Large intestine (tissue), 3 donors: ENCODE measurements around the gene ANK2. TPM values are rescaled to one million over a fixed set of nuclear protein-coding genes. Genes with fewer than 3 reads are reported as not detected.

Experiments
- DNase-seq, 2 donors: peaks; one replicate each; pipeline versions ENCODE4 v3.0.0 to v3.0.0-alpha.2; 2013
- H3K27ac ChIP-seq: one replicate; pipeline ENCODE4 v1.5.1; 2013; ENCODE audit warnings: low read length
- H3K27me3 ChIP-seq: 2 replicates; pipeline ENCODE4 v1.6.1; 2013; ENCODE audit warnings: low read length; ENCODE audit not compliant: control insufficient read depth, insufficient read depth
- H3K36me3 ChIP-seq: 2 replicates; pipeline ENCODE4 v1.6.1; 2013; ENCODE audit warnings: low read length; ENCODE audit not compliant: control insufficient read depth, insufficient read depth
- H3K4me1 ChIP-seq: one replicate; pipeline ENCODE4 v1.6.1; 2013; ENCODE audit warnings: low read length; ENCODE audit not compliant: control insufficient read depth, insufficient read depth
- H3K4me3 ChIP-seq: one replicate; pipeline ENCODE4 v1.5.1; 2013; ENCODE audit warnings: low read length
- H3K9me3 ChIP-seq: one replicate; pipeline ENCODE4 v1.6.1; 2013; ENCODE audit warnings: mild to moderate bottlenecking, low read depth, low read length, moderate library complexity; ENCODE audit not compliant: control insufficient read depth
- WGBS: methylation state at CpG from one replicate; pipeline ENCODE4 v1.1.5; 2013; ENCODE audit warnings: low lambda C conversion rate; ENCODE audit not compliant: insufficient coverage; 5-methylcytosine and 5-hydroxymethylcytosine counted together
- polyA plus RNA-seq: library from polyadenylated mRNA; unstranded; fragments of 120-200 nt; gene quantifications from one replicate; pipeline ENCODE4 v1.2.1, GENCODE V29; 2013

ANK2 gene
- polyA plus RNA-seq, 1 donor, result 50.4 TPM

DNA sequence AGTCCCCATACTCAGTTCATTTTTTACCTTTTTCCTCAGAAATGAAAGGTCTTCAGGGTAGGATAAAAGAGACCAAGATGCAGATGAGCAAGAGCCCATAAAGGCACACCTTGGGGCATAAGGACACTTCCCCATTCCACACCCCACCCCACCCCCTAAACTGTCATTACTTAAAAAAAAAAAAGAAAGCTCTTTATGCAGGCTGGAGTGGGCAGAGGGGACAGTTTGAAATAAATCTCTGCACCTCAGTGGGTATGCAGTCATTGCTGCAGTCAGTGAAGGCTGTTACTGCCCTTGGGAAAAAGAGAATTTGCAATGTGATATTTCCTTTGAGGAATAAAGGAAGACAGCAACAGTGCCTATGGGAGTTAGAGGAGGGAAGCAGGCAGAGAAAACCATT, 137.5 kb downstream of the ANK2 start:
- Histone ChIP-seq H3K9me3 (no peaks in the 10 kb centered on the region), H3K27ac (peak overlapping the region; percentile 84), H3K27me3 (no peaks in the 10 kb centered on the region), H3K4me3 (no peak overlapping the region), H3K4me1 (peaks cover 6% of the 10 kb centered on the region), H3K36me3 (no peaks in the 10 kb centered on the region)
- peak; percentile 51 to 71 for DNase-seq

DNA sequence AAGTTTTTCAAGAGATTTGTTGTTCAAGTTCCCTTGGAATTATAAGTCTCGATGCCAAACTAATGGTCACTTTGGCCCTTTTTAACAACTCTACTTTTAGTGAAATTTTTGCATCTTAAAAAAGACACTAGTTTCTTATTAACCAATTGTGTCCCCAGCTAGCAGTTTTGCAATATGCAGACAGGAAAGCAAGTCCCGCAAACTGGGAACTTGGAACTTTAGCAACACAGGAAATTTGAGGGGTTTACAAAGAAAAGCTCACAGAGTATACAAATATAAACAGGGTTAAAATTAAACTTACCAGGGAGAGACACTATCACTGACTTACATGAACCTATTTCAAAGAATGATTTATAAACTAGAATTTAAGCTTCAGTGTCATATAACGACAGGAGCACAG, 137.9 kb downstream of the ANK2 start:
- H3K36me3 ChIP-seq, result no peaks in the 10 kb centered on the region
- 82% methylated on average over 3 of the region's 3 CpGs for WGBS
- peaks cover 6% of the 10 kb centered on the region for H3K4me1 ChIP-seq
- H3K9me3 ChIP-seq, result no peaks in the 10 kb centered on the region
- peak overlapping the region; percentile 84 for H3K27ac ChIP-seq
- H3K4me3 ChIP-seq, result no peak overlapping the region
- DNase-seq, result peak in 1 of 2 donors; percentile 6
- no peaks in the 10 kb centered on the region for H3K27me3 ChIP-seq

DNA sequence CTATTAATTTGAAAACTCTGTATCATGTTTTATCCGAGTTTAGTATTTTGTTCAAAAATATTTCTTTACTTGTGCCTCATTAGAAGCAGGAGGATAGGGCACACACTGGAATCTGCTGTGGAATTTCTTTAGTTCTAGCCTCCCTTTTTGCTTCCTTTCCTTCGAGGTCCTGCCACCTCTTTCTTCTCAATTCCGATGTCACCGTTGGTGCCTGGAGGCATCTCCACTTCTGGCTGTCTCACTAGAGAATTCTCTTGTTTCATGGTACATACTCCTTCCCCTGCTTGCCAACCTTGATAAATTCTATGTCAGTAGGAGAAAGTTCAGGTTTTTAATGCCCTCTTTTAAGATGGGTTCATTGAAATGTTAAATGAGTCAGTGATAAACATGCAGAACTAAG, 140.1 kb downstream of the ANK2 start:
- no peak for DNase-seq
- Histone ChIP-seq H3K4me3 (no peak overlapping the region), H3K36me3 (no peaks in the 10 kb centered on the region), H3K9me3 (no peaks in the 10 kb centered on the region), H3K4me1 (peaks cover 4% of the 10 kb centered on the region), H3K27me3 (no peaks in the 10 kb centered on the region), H3K27ac (no peak overlapping the region)
- no CpG with 5 or more reads among the region's 4 CpGs for WGBS

DNA sequence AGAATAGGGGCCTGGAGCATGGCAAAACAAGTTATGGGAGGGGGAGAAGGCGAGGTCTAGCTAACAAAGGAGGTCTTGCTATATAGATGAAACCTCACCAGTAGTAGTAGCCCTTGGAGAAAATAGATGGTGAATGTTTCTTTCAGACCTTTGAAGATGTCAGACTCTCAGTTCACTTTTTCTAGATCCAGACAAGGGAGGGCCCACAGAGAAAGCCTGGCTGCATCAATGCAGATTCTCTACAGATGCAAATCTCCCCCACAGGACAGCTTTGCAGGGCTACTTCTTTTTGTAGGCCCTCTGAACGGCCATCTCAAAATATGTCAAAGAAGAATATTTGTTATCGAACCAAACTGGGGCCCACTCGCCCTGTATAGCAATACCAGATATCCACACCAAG, 159.7 kb downstream of the ANK2 start:
- no peaks in the 10 kb centered on the region for H3K27me3 ChIP-seq
- no peaks in the 10 kb centered on the region for H3K9me3 ChIP-seq
- no peak overlapping the region for H3K4me3 ChIP-seq
- DNase-seq, result no peak
- 100% methylated on average over 1 of the region's 4 CpGs for WGBS
- H3K27ac ChIP-seq, result no peak overlapping the region
- no peaks in the 10 kb centered on the region for H3K36me3 ChIP-seq
- H3K4me1 ChIP-seq, result no peaks in the 10 kb centered on the region

DNA sequence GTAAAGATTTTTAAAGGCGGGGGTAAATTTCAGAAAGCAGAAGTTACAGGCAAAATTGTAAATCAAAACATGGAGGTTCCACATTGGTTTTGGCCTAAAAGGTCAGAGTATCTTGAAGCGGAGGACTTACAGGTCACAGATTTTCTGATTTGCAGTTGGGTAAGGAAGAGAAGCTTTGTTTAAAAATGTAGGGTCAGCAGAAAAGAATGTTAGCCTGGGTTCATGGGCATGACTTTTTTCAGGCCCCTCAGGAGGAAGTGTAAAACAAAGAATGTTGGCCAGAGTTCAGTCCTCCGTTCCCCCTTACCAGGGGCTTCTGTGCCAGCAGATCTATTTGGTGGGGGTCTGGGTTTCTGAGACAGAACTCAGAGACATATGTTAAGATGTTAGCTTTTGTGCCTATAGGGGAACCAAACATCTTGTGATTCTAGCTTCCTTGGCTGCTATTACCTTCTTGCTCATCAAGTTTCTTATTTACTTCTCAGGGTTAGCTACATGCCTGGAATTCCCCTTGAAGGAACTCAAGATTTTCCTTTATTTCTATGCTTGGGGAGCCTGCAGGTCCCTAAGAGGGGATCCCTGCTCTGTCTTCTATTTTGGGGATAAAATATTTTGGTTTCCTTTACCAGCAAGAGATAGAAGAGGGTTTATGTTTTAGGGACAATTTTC, 160.3 kb downstream of the ANK2 start:
- H3K4me3 ChIP-seq, result no peak overlapping the region
- H3K27me3 ChIP-seq, result no peaks in the 10 kb centered on the region
- no peak for DNase-seq
- no peaks in the 10 kb centered on the region for H3K4me1 ChIP-seq
- WGBS, result 100% methylated on average over 1 of the region's 3 CpGs
- H3K27ac ChIP-seq, result no peak overlapping the region
- no peaks in the 10 kb centered on the region for H3K9me3 ChIP-seq
- no peaks in the 10 kb centered on the region for H3K36me3 ChIP-seq

DNA sequence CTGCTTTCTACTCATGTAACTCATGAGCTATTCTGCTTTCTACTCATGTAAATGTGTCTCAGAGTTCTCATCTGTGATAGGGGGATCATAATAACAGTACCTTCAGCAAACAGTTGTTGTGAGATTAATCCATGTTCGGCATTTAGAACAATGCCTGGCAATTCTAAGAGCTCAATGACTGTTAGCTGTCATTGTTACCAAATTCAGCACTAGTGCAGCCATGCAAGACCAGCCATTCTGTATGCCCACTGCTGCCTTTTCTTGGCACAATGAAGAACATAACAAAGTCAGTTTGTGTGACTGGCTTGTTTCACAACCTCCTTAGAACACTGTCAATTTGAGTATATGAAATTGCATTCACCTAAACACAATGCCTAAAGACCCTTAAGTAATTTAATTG, 163.2 kb downstream of the ANK2 start:
- WGBS, result no CpG with 5 or more reads among the region's 1 CpG
- no peaks in the 10 kb centered on the region for H3K9me3 ChIP-seq

DNA sequence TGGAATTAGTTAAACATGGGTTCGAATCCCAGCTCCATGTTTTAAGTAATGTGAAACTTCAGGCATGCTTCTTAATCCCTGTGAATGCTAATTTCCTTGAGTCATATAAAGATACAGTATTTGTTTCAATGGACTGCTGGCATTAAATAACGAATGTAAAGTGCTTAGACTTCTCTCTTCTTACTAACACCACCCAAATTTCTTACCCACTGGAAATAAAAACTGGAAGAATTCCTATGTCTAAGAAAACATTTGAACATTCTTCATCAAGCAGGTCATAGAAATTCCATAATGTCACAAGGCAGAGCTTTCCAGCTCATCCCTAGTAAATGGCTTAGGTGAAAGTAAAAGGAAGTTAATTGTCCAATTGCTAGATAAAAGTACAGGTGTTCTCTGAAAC, 172.5 kb downstream of the ANK2 start:
- Histone ChIP-seq H3K27ac (no peak overlapping the region), H3K27me3 (no peaks in the 10 kb centered on the region), H3K36me3 (no peaks in the 10 kb centered on the region), H3K4me1 (no peaks in the 10 kb centered on the region), H3K4me3 (no peak overlapping the region), H3K9me3 (no peaks in the 10 kb centered on the region)
- 80% methylated on average over 1 of the region's 2 CpGs for WGBS
- DNase-seq, result no peak

More for the DNA sequence above, 163.2 kb downstream of the ANK2 start:
- Histone ChIP-seq H3K27ac (no peak overlapping the region), H3K4me1 (no peaks in the 10 kb centered on the region), H3K36me3 (no peaks in the 10 kb centered on the region), H3K4me3 (no peak overlapping the region), H3K27me3 (no peaks in the 10 kb centered on the region)
- DNase-seq, result no peak

DNA sequence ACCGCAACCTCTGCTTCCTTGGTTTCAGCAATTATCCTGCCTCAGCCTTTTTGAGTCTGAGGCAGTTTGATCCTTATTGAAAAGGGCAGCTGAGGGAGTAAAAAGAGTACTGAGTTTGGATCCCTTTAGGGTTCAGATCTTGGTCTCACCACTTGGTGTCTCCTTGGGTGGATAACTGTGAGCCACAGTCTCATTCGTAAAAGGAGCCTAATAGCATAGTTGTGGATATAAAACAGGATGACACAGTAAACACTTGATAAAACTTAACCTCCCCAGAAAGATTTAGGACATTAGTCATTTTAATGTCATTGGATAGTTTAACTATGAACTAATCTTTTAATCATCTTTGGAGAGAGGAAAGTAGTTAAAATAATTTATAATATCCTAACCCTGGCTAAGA, 173.0 kb downstream of the ANK2 start:
- no peak overlapping the region for H3K27ac ChIP-seq
- H3K36me3 ChIP-seq, result no peaks in the 10 kb centered on the region
- no peak overlapping the region for H3K4me3 ChIP-seq
- H3K9me3 ChIP-seq, result no peaks in the 10 kb centered on the region
- DNase-seq, result no peak
- WGBS, result no CpG with 5 or more reads among the region's 2 CpGs
- no peaks in the 10 kb centered on the region for H3K4me1 ChIP-seq
- no peaks in the 10 kb centered on the region for H3K27me3 ChIP-seq

DNA sequence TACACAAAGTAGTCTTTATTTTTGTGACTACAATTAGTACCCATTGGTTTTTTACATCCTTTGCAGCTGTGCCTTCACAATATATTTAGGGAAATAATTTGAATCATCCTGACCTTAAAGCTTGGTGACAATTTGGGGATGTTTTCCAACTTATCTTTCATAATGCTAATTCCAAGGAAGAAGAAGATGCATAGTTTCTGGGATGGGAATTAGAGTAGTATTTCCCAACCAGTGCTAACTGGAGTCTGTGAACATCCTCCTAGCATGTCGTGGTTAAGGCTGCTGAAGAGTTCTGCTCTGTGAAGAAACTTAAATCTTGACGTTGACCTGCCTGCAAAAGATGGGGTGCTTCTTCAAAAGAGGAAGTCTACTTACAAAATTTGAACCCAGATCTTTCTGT, 173.5 kb downstream of the ANK2 start:
- WGBS, result 100% methylated on average over 1 of the region's 2 CpGs

DNA sequence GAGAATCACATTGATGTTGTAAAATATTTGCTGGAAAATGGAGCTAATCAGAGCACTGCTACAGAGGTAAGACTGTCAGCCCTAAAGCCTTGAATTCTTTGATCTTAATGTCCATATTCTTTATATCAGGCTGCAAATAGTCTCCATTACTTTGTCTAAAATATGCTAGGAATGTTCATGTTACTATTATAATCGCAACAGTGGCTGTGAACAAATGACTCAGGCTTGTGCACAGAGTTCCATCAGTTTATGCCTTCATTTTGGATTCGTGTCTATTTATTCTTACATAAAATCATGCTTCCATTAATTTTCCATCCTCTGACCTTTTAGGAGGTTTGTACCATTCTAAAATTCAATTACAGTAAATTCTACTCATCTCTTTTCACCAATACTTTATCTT, 182.7 kb downstream of the ANK2 start:
- no peaks in the 10 kb centered on the region for H3K36me3 ChIP-seq
- H3K27ac ChIP-seq, result no peak overlapping the region
- H3K4me3 ChIP-seq, result no peak overlapping the region
- no peaks in the 10 kb centered on the region for H3K4me1 ChIP-seq
- H3K9me3 ChIP-seq, result no peaks in the 10 kb centered on the region
- WGBS, result no CpG with 5 or more reads among the region's 2 CpGs
- H3K27me3 ChIP-seq, result no peaks in the 10 kb centered on the region
- DNase-seq, result no peak

More for the DNA sequence above, 173.5 kb downstream of the ANK2 start:
- Histone ChIP-seq H3K36me3 (no peaks in the 10 kb centered on the region), H3K9me3 (no peaks in the 10 kb centered on the region), H3K27me3 (no peaks in the 10 kb centered on the region), H3K27ac (no peak overlapping the region), H3K4me3 (no peak overlapping the region), H3K4me1 (no peaks in the 10 kb centered on the region)
- no peak for DNase-seq

DNA sequence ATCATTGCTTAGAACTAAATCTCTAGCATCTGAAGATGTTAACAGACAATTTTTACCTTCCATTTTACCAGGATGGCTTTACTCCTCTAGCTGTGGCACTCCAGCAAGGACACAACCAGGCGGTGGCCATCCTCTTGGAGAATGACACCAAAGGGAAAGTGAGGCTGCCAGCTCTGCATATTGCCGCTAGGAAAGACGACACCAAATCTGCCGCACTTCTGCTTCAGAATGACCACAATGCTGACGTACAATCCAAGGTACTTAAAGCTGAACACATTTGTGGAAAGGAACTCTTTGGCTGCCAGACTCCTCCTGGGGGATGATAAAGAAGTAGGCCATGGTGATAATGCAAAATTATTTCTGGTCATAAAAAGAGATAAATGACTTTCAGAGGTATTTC, 187.5 kb downstream of the ANK2 start:
- no CpG with 5 or more reads among the region's 5 CpGs for WGBS
- Histone ChIP-seq H3K27ac (no peak overlapping the region), H3K4me3 (no peak overlapping the region), H3K4me1 (no peaks in the 10 kb centered on the region), H3K27me3 (no peaks in the 10 kb centered on the region), H3K9me3 (no peaks in the 10 kb centered on the region), H3K36me3 (peaks cover 7% of the 10 kb centered on the region)
- no peak for DNase-seq
